Islet precursor cell (in vitro differentiated cells): ENCODE results near the gene ARL5A.
"Not testable (repeated sequence)": the region's sequence is repeated elsewhere in the genome, so short reads cannot be mapped to it uniquely, and the experiment has no call there.

ENCODE experiments used
- DNase-seq: peaks from one replicate; pipeline ENCODE4 v3.0.0-alpha.2; 2018

ARL5A gene, protein sequence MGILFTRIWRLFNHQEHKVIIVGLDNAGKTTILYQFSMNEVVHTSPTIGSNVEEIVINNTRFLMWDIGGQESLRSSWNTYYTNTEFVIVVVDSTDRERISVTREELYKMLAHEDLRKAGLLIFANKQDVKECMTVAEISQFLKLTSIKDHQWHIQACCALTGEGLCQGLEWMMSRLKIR

DNA sequence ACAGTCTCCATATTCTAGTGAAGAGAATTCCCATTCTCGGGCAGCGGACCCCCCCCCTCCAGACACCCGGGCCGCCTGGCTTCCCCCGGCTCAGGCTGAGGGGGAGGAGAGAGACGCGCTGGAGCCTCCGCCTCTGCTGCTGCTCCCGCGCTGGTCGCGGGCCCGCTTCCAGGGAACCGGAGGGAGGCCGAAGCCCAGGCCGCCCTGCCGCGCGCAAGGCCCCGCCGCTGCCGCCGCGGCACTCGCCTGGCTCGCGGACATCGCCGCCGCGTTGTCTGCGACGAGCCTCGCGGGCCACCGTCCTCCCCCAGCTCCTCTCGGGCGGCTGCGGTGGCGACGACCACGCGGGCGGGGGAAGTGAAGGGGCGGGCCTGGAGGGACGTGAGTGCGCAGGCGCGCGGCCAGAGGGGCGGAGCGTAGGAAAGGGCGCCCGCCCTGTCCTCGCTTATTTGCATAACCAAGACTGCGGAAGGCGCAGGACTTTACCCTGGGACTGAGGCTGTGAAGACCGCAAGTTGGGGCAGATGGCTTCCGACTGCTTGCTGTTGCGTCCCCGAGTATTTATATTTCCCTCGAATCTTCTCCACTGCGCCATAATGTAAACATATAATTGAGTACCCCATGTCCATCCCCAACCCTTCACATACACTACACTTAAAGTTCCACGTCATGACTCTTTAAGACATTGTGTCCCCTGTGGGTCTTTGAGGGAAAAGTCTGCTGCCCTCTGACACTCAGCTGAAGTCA is at the start of gene ARL5A:
Gene ARL5A (minus strand): TSS at position 279 of the 747 bp plus-strand sequence. CDS start 245 bp downstream, at position 34.
- DNase-seq: peak; percentile 98

DNA sequence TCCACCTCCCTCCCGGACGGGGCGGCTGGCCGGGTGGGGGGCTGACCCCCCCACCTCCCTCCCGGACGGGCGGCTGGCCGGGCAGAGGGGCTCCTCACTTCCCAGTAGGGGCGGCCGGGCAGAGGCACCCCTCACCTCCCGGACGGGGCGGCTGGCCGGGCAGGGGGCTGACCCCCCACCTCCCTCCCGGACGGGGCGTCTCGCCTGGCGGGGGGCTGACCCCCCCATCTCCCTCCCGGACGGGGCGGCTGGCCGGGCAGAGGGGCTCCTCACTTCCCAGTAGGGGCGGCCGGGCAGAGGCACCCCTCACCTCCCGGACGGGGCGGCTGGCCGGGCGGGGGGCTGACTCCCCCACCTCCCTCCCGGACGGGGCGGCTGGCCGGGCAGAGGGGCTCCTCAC is 47.4 kb upstream of the ARL5A start:
- not testable (repeated sequence) for DNase-seq

DNA sequence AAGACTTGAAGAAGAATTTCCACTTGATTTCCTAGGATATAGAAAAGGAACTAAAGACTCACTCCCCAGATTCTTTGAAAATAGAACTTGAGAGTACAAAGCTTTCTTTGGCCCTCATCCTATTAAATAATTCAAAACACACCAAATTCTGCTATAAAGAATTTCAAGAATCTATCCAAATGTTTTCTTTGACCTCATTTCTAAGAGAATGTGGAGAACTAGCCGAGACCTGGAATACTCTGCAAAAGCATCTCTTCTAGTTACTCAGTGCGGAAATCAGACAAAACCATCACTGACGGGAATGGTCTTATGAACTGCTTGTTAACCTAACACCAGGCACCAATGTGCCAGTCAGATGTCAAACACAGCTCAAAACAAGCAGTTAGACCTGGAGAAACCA is 44.2 kb upstream of the ARL5A start:
- no peak for DNase-seq

DNA sequence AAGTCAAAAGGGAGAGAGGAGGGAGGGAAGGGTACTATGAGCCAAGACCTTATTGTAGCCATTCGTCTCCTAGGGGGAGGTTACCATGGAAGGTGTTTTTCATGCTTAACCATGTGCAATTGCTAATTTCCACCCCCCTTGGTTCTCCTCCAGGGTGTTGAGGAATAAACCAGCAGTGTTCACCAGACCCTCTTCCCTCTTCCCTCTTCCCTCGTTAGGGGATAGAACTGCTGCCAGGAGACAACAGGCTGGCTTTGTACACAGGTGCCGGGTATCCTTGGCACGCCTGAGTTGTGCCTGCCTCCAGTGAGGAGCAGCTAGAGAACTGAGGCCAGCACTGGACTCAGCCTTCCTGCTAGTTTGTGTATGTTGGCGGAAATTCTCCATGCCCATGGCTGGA is 41.1 kb upstream of the ARL5A start:
- DNase-seq: no peak

DNA sequence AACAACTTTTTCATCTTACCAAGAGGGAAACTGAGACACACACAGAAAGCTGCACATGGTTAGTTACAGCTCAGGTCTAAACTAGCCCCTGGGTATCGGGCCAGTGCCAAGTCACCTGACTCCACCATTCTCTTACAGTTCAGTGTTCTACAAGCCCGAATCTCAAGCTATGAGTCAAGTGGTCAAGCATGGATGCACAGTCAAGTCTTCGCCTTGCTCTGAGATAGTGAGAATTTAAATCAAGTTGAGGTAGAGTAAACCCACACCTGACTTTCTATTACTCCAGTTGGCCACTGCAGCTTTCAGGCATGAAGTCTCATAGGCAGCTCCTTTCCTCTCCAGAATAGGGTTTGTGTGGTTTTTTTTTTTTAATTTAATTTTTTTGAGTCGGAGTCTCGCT is 34.5 kb upstream of the ARL5A start:
- no peak for DNase-seq

DNA sequence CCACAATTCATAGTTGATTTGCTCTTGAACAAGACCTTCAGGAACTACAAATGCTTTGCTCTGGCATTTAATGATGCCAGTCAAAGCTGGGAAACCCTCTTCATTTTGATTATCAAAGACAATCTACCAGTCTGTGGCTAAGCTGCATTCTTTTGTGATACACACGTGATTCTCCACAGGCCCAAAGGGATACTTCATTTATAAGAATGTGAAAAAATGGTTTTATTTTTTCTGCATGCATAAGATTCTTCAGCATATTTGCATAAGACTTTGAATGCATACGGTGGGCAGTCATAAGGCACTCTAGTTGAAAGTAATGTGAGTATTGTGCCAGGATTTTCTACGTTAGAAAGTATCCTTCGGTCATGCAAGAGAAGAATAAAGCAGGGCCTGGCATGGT is 33.0 kb upstream of the ARL5A start:
- DNase-seq: no peak

DNA sequence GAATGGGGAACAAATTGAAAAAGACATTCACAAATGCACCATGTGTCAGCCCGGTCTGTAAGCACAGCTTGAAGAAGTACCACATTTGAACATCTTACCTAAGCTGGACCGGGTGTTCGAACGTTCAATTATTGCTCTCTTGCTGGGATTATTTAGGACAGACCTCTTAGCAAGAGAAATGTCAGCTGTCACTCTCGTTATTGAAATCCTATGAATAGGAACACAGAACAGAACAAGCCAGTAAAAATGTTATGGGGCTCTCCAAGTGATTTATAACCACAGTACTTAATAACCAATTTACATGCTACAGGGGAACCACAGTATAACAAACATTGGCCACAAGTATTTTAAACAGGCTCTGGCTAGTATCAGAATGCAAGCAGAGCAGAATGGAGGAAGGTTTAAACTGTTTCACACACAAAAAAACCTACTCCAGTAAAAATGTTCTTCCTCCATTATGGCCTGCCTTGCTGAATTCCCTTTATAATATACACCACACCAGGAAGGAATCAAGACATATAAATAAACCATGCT is 32.5 kb upstream of the ARL5A start:
- DNase-seq: no peak

DNA sequence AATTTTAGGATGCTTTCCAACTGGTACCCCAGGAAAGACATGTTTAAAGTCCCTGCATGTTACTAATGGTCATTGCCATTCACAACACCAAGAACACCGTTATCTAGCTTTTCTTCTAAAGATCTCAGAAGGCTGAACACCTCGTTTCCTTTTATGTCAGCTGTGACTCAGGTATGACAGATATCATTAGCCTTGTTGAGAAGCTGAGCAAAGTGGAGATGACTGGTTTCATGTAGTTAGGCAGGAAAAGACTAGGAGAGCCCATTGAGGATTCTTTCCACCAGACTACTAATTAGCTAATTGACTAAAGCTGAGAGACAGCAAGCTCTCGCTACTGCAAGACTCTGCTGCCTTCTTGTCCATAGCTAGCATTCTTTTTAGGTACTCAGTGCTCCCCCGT is 32.0 kb upstream of the ARL5A start:
- peak; percentile 79 for DNase-seq

DNA sequence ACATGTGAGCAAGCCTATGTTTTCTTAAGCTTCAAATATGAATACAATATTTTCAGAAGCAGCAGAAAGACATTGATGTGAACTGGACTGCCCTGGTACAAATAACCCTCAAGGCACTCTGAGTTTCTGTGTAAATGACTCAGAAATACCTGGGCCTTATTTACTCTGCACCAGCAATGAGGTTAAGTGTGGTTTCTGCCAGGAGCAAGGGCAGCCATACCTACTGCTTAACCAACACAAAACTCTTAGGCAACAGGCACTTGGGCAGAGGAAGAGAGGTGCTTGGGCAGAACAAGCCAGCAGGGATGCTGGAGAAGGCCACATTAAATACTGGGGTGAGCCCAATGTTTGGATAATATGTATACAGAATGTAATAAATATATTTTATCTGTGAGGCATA is 29.4 kb upstream of the ARL5A start:
- no peak for DNase-seq

DNA sequence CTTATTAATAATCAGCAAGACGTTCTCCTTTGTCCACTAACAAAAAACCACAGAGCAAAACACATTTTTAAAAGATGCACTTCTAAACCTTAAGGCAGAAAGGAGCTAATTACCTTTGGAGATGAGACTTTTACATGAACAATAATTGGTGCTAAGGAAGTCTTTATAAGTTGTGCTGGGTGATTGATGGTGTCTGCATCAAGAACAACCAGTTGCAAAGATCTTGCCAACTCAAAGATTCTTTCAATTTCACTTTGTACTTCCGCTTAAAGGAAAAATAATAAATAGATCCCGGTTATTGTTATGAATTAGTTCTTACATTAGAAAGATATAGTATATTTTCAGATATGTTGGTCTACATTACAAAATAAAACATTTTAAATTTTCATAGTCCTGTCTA is 26.9 kb upstream of the ARL5A start:
- DNase-seq: no peak

DNA sequence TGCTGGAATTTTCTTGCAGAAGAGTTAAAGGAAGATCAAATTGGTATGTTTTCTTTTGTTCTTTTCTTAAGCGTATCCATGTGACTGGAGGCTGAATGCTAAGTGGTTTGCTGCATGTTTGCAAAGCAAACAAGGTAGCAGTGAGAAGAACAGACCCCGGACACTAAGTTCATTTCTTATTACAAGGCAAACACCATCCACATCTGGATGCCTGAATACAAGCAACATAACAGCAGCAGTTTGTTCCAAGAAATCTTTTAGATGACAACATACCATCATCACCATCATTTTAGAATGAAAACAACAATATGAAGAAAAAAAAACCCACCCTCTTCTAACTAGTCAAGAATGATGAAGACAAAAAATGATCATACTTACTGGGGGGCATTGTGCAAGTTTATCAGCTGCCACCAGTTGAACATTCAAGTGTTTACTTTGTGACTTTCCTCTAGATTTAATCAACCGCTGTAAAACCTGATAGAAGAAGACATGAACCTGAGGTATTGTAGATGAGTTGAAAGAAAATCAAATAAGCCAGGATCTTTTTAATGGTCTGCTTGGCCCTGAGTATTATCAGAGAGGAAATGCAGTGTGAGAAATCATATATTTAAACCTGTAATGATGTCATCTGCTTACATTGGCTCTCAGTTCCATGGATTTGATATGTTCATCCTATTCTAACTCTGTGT is 25.0 kb upstream of the ARL5A start:
- no peak for DNase-seq

DNA sequence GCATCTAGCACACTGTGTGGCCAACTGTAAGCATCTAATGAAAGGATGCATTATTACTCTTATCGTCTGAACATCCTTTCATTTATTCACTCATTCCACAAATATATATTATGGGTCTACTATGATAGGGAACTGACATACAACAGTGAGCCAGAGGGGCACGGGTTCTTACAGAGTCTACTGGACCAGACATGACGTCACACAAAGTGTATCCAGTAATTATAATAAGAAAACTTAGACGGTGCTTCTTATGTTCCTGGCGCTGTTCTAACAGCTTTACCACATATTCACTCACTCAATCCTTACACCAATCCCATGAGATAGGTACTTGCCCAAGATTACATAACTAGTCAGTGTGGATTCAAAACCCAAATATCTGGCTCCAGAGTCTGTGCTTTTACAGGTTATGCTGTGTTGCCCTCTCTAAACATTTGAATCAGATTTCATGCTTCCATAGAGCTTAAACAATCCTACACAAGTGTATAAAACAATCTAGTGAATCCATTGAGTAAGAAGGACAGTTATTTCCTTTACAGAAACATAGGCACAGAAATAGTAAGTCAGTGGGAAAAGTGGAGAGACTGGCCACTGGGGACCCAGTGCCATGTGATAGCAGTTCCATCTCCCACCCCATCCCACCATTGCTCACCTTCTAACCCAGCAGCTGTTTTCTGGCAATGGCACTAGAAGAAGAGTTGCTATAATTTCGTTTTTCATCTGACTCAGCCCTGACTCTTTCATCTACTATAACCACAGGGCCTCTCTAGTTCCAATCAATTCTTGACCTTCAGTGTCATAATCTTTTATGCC is 24.2 kb upstream of the ARL5A start:
- DNase-seq: no peak

DNA sequence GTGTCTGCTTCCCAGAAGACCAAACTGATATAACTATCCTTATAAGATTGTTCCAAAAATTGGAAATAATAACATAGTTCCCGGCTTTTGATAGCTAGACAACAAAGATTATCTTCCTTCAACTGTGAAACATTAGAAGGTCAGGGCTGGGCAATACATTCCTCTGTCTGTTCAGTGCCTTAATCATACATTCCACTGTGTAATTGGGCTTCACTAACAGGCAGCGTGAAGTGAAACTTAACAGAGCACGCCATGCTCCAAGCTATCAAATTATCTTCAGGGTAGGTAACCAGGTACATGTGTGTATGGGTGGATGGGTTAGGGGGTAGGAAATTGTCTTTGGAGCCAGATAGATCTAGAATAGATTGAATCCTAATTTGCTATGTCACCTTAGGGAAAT is 23.5 kb upstream of the ARL5A start:
- DNase-seq: peak; percentile 79

DNA sequence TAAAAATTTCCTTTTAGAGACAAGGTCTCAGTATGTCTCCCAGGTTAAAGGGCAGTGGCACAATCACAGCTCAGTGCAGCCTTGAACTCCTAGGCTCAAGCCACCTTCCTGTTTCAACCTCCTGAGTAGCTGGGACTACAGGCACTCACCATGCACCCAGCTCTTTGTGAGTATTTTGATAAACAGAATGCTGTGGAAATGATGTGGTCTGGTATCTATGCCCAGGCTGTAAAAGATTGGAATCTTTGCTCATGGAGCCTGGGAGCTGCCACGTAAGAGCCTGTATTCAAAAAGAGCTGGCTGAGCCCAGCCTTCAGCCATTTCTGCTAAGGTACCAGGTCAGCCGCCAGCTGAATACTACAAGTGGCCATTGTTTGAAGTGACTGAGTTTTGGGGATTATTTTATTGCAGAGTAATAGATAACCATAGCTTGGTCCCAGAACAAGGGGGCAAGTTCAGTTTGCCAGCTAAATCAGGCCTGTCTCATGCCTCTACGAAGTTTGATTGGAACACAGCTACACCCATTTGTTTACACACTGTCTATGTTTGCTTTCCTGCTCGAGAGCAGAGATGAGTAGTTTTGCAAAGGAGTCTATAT is 21.3 kb upstream of the ARL5A start:
- no peak for DNase-seq

DNA sequence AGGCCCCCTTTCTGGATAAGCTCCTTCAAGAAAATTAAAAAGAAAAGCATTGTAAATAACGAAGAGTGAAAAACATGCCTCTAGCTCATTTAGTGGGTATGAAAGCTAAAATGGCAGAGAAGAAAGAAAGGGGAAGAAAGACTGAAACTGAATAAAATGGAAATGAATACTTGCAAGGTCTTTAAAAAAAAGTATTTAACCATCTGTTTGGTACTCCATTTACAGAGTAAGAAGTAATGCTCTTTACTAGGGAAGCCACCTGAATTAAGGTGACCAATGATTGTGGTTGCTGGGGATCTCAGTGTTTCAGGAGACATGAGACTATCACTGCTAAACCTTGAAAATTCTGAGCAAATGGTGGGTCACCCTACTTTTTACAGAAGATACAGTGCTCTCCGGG is 17.7 kb upstream of the ARL5A start:
- no peak for DNase-seq

DNA sequence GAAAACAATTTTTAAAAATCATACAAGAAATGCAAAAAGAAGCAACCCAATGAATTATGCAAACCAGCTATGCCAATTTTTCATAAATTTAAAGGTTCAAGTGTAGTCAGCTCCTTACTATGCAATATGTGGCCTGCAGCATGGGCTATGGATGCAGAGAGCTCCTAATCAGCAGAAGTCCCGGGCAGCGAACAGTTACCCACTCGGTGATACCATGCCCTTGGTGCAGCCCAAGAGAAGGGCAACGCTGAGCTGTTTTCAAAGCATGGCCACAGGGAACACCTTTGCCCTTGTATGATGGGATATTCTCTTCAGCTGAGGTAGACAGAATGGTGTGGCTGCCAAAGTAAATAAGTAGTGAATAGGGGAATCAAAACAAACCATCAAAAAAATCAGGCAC is 17.3 kb upstream of the ARL5A start:
- no peak for DNase-seq

DNA sequence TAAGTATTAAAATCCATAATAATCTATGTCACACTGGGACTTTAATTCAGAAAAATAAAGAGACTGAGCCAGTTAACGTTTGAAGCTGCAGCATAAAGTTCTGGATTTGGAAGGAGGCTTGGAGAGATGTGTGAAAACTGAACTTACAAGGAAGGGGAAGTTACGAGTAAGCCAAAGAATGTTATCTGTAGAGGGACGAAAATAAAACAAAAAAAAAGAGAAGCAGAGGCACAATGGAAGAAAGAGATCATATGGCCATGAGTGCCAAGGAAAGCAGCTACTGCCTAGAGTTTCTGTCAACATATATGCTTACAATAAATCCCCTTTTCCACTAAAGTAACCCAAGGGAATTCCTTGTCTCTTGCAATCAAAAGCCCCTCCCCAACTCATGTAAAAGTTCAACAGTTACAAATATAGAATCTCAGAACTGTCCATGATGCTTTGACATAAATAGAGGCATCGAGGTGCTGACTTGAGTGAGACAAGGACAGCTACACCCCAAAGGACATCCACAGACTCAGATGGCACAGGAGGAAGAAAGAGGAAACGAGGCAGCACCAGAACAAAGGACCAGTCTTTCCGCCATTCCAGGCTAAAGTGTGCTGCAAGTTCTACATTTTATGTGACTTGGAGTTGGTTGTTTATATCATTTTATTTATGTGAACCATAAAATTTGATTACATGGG is 16.1 kb upstream of the ARL5A start:
- no peak for DNase-seq

DNA sequence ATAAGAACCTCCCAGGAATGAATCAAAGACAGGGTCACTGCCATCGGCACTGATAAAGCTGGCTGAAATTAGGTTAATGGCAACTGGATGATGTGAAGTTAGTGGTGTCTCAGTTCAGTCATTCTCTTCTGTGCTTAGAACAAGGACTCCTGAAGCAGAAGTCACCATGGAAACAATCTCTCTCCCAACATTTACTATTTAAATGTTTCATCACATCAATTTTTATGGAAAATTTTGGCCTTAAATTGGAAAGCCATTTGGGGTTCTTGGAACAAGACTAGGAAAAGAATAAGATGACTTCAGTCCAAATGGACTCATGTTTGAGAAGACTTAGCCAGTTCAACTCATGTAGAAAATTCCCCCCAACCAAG is 15.5 kb upstream of the ARL5A start:
- no peak for DNase-seq

DNA sequence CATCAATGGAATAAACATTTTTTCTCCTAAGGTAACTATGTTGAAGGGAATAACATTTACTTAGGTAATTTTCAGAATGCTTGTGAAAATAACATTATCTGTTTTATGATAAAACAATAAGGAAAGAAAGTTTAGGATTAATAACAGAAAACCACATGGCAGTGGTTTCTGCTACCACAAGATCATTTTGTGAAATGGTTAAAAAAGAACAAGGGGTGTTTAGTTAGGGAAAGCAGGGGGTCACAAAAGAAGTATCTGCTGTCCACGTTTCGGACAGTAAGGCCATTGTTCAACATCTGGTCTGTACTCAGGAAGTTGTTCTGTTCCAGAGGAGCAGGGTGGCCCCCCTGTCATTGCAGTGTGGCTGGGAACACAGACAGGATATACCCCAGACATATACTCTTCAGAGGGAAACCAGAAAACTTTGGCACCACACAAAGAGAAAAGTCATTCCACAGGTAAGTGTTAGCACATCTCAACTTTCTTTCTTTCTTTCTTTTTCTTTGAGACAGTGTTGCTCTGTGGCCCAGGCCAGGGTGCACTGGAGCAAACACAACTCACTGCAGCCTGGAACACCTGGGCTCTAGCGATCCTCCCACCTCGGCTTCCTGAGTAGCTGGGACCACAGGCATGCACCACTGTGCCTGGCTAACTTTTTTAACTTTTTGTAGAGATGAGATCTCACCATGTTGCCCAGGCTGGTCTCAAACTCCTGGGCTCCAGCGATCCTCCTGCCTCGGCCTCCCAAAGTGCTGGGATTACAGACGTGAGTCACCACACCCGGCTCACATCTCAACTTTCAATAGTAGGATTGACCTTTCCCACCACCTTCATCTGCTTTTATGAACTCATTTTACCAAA is 14.8 kb upstream of the ARL5A start:
- peak; percentile 94 for DNase-seq

DNA sequence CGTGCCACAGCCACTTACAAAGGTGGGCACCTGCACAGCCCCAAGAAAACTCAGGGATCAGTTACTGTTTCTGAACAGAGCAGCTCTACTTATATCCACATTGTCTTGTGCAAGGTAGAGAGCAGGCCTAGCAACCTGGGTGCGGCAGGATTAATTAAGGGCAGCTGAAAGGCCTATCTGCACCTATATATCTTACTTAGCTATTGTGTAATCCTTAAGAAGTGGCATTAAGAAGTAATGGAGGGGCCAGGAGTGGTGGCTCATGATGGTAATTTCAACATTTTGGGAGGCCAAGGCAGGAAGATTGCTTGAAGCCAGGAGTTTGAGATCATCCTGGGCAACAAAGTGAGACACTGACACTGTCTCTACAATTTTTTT is 12.8 kb upstream of the ARL5A start:
- no peak for DNase-seq
